ENCODE data around the gene SRPK2. TPM values are rescaled to one million over a fixed set of nuclear protein-coding genes. Genes with fewer than 3 reads are reported as not detected.

The SRPK2 gene
- total RNA-seq, 1 experiment from 2014 or later: 58.2 TPM

- no peak for DNase-seq (ENCODE audit: low read depth, low spot score)
- H3K4me3 ChIP-seq (ENCODE audit: low read depth in 2 of 2, low read length in 2 of 2): no peak overlapping the region
- no TSS peak for BruUV-seq (replicated peaks)
- CTCF ChIA-PET: no interaction called here
- no peak for TF ChIP-seq SIN3A (IDR thresholded peaks at IDR 0.05; ENCODE audit: borderline replicate concordance, insufficient read depth, low read depth, low read length)
- no peak for TF ChIP-seq POLR2AphosphoS5 (IDR thresholded peaks at IDR 0.05; ENCODE audit: low read depth, low read length)
- no peak for TF ChIP-seq TCF7L2 (IDR thresholded peaks at IDR 0.05; ENCODE audit: low read depth, low read length)
- TF ChIP-seq REST (IDR thresholded peaks at IDR 0.05; ENCODE audit: insufficient read depth in 1 of 2, low read depth in 2 of 2, low read length in 1 of 2): no peak
- TF ChIP-seq CTCF (IDR thresholded peaks at IDR 0.05): no peak
- in situ Hi-C loops (cut with HindIII; ENCODE audit: low pct_unique_long_range_greater_than_20kb, low sequenced_read_pairs): no loop called here
- peaks cover 19% of the 10 kb centered on the region for H3K4me1 ChIP-seq (ENCODE audit: control insufficient read depth, insufficient read depth, low read length)
- H3K9me3 ChIP-seq (ENCODE audit: control insufficient read depth, insufficient read depth, low read depth, low read length): no peaks in the 10 kb centered on the region
- no peak overlapping the region for H3K27ac ChIP-seq (ENCODE audit: low read length)
- intact Hi-C loops (cut with micrococcal nuclease; ENCODE audit: unreplicated experiment): no loop called here
- POLR2A ChIA-PET: interaction anchor here (0.6 to 0.7 kb wide), 3 partner anchors 30 to 48 kb away, joined by 3 to 4 read pairs (median 3); no protein-coding TSS in a partner anchor
- ATAC-seq: no peak
- no peaks in the 10 kb centered on the region for H3K36me3 ChIP-seq (ENCODE audit: control insufficient read depth, insufficient read depth, low read length)
- H3K27me3 ChIP-seq (ENCODE audit: control insufficient read depth, insufficient read depth, low read length): no peaks in the 10 kb centered on the region
These were observed 73.4 kb downstream of the SRPK2 start for GRCh38 chr7:105315357-105315756.

GRCh38 chr7:105309235-105310169 lies 79.2 kb downstream of the SRPK2 start:
- DNase-seq (ENCODE audit: low read depth, low spot score) (no peak), ATAC-seq (peak; percentile 85)
- ChIA-PET CTCF (interaction anchor here (0.5 kb wide), 1 partner anchor 58 kb away, joined by 3 read pairs; no protein-coding TSS in a partner anchor), POLR2A (interaction anchor here (0.6 kb wide), 1 partner anchor 157 kb away, joined by 7 read pairs; no protein-coding TSS in a partner anchor)
- peak overlapping the region; percentile 59; the same call in 1 of the 2 replicates for H3K27ac ChIP-seq (ENCODE audit: low read length)
- no peaks in the 10 kb centered on the region; the same call in 1 of the 2 replicates for H3K9me3 ChIP-seq (ENCODE audit: control insufficient read depth, insufficient read depth, low read depth, low read length)
- H3K36me3 ChIP-seq (ENCODE audit: control insufficient read depth, insufficient read depth, low read length): no peaks in the 10 kb centered on the region
- H3K4me3 ChIP-seq (ENCODE audit: low read depth in 2 of 2, low read length in 2 of 2): no peak overlapping the region
- H3K27me3 ChIP-seq (ENCODE audit: control insufficient read depth, insufficient read depth, low read length): no peaks in the 10 kb centered on the region
- no TSS peak for BruUV-seq (replicated peaks)
- in situ Hi-C loops (cut with HindIII; ENCODE audit: low pct_unique_long_range_greater_than_20kb, low sequenced_read_pairs) (no loop called here), intact Hi-C loops (cut with micrococcal nuclease; ENCODE audit: unreplicated experiment) (no loop called here)
- peaks cover 50% of the 10 kb centered on the region for H3K4me1 ChIP-seq (ENCODE audit: control insufficient read depth, insufficient read depth, low read length)
- TF ChIP-seq REST (IDR thresholded peaks at IDR 0.05; ENCODE audit: insufficient read depth in 1 of 2, low read depth in 2 of 2, low read length in 1 of 2): no peak
- no peak for TF ChIP-seq SIN3A (IDR thresholded peaks at IDR 0.05; ENCODE audit: borderline replicate concordance, insufficient read depth, low read depth, low read length)
- no peak for TF ChIP-seq TCF7L2 (IDR thresholded peaks at IDR 0.05; ENCODE audit: low read depth, low read length)
- TF ChIP-seq POLR2AphosphoS5 (IDR thresholded peaks at IDR 0.05; ENCODE audit: low read depth, low read length): no peak
- TF ChIP-seq CTCF (IDR thresholded peaks at IDR 0.05): no peak; the same call in 1 of the 2 replicates
